ENCODE measurements around the gene TMEM132C. TPM values are rescaled to one million over a fixed set of nuclear protein-coding genes. Genes with fewer than 3 reads are reported as not detected.

The TMEM132C gene
- total and polyA plus RNA-seq, 2 of the 4 experiments (the other 2 are of a cell fraction): not detected

- H3K18ac ChIP-seq (ENCODE audit: low read depth, low read length): no peak overlapping the region
Measured at GRCh38 chr12:128747441-128747840, 480.5 kb downstream of the TMEM132C start.

More at GRCh38 chr12:128747441-128747840, 480.5 kb downstream of the TMEM132C start:
- H2BK5ac ChIP-seq (ENCODE audit: low read depth, low read length, poor library complexity, severe bottlenecking): no peak overlapping the region
- H2BK15ac ChIP-seq (ENCODE audit: low read depth, low read length): no peak overlapping the region
- H2BK20ac ChIP-seq (ENCODE audit: low read depth, low read length): no peak overlapping the region
- no peak overlapping the region for H2AK9ac ChIP-seq (replicated peaks; ENCODE audit: low read depth, low read length, poor library complexity)
- H3K36me3 ChIP-seq (ENCODE audit: control insufficient read depth, insufficient read depth, low read length): no peaks in the 10 kb centered on the region
- BruUV-seq (replicated peaks): no TSS peak
- no peaks in the 10 kb centered on the region for H4K20me1 ChIP-seq (ENCODE audit: insufficient read depth, low read length)
- no peaks in the 10 kb centered on the region for H3K4me1 ChIP-seq (ENCODE audit: control insufficient read depth, insufficient read depth, low read length)
- no peak overlapping the region for H3K23ac ChIP-seq (ENCODE audit: low read depth, low read length)
- no peak overlapping the region for H2AK5ac ChIP-seq (ENCODE audit: low read depth, low read length)
- H3K9me1 ChIP-seq (ENCODE audit: insufficient read depth, low read length): no peaks in the 10 kb centered on the region
- H4K8ac ChIP-seq (ENCODE audit: low read depth in 2 of 2, low read length in 2 of 2): no peak overlapping the region
- no peak overlapping the region for H3K27ac ChIP-seq (ENCODE audit: insufficient read depth, low read length)
- no peak overlapping the region for H3K4ac ChIP-seq (ENCODE audit: low read depth, low read length)
- H2BK120ac ChIP-seq (ENCODE audit: low read depth, low read length): no peak overlapping the region
- no peak overlapping the region for H3K14ac ChIP-seq (replicated peaks; ENCODE audit: low read depth, low read length)
- TF ChIP-seq USF2 (IDR thresholded peaks at IDR 0.05; ENCODE audit: low read depth, low read length) (no peak), CEBPB (IDR thresholded peaks at IDR 0.05; ENCODE audit: low read depth, low read length) (no peak), CHD1 (IDR thresholded peaks at IDR 0.05; ENCODE audit: low read depth, low read length) (no peak), RCOR1 (IDR thresholded peaks at IDR 0.05; ENCODE audit: insufficient replicate concordance, low read length) (no peak), RAD21 (IDR thresholded peaks at IDR 0.05; ENCODE audit: low read length) (no peak), MXI1 (IDR thresholded peaks at IDR 0.05; ENCODE audit: borderline replicate concordance, low read depth, low read length) (no peak), CTCF (conservative IDR thresholded peaks at IDR 0.05; ENCODE audit: low read depth, low read length) (no peak), ELK1 (IDR thresholded peaks at IDR 0.05; ENCODE audit: borderline replicate concordance, low read depth, low read length) (no peak), POLR2A (IDR thresholded peaks at IDR 0.05; ENCODE audit: low read depth, low read length) (no peak), FOS (IDR thresholded peaks at IDR 0.05; ENCODE audit: low read depth, low read length) (no peak), SMC3 (IDR thresholded peaks at IDR 0.05; ENCODE audit: low read depth, low read length) (no peak), MAZ (IDR thresholded peaks at IDR 0.05; ENCODE audit: borderline replicate concordance, low read depth, low read length) (no peak), BHLHE40 (IDR thresholded peaks at IDR 0.05; ENCODE audit: low read depth, low read length) (no peak), MAFK (IDR thresholded peaks at IDR 0.05; ENCODE audit: low read depth, low read length) (no peak), RFX5 (IDR thresholded peaks at IDR 0.05; ENCODE audit: low read depth, low read length) (no peak), NFE2L2 (IDR thresholded peaks at IDR 0.05; ENCODE audit: low read depth, low read length) (no peak)
- H4K91ac ChIP-seq (ENCODE audit: insufficient read depth, low read depth, low read length): no peak overlapping the region
- H3K79me1 ChIP-seq (ENCODE audit: low read depth in 1 of 2, low read length in 2 of 2): no peaks in the 10 kb centered on the region
- WGBS, 2 experiments (ENCODE audit: extremely low coverage in 2 of 2, insufficient read length in 1 of 2): 53% methylated on average over 2 of the region's 13 CpGs; no CpG with 5 or more reads in 1 of the 2 experiments
- H3K4me3 ChIP-seq (ENCODE audit: insufficient read depth, low read depth, low read length): no peak overlapping the region
- peaks cover 20% of the 10 kb centered on the region for H3K9me3 ChIP-seq (ENCODE audit: control insufficient read depth, insufficient read depth, low read length)
- intact Hi-C loops (cut with micrococcal nuclease) (no loop called here), in situ Hi-C loops (cut with MboI; ENCODE audit: low sequenced_read_pairs) (no loop called here), dilution Hi-C loops (cut with HindIII; ENCODE audit: low sequenced_read_pairs, unreplicated experiment) (no loop called here)
- ChIA-PET POLR2A (ENCODE audit: unreplicated experiment) (no interaction called here), CTCF (no interaction called here)
- no peak overlapping the region for H2AFZ ChIP-seq (replicated peaks; ENCODE audit: low read length, poor library complexity)
- no peak for DNase-seq
- H3K56ac ChIP-seq (ENCODE audit: extremely low read depth, insufficient read depth, low read length): no peak overlapping the region
- no peak for ATAC-seq (ENCODE audit: low read depth)
- no peak overlapping the region for H3K4me2 ChIP-seq (ENCODE audit: low read depth, low read length)
- H3K9ac ChIP-seq (ENCODE audit: low read depth, low read length): no peak overlapping the region
- H4K5ac ChIP-seq (ENCODE audit: low read depth, low read length): no peak overlapping the region
- no peaks in the 10 kb centered on the region for H3K27me3 ChIP-seq (ENCODE audit: control insufficient read depth, insufficient read depth, low read length)

Measured in IMR-90 (cell line).